Measurements from ENCODE around the gene VPS51.

DNA sequence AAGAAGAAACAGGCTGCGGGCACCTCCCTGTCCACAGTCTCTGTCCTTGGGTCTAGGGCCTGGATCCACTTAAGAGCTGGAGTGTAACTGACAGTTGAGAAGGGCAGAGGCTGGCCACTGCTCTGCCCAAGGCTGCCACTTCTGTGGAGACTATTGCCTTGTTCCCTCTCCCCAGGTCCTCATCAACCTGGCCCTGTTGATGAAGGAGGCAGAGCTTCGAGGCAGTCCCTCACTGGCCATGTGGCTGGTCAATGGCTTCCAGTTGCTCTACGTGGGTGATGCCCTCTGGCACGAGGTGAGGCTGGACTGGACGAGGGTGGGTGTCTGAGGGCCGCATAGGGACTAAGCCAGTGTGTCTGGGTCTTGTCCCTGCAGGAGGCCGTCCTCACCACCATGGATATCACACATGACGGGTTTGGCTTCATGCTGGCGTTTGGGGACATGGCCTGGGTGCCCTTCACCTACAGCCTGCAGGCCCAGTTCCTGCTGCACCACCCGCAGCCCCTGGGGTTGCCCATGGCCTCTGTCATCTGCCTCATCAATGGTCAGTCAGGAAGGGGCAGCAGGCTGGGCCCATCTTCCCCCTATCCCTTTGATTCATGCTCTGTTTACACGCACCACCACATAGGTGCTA, 18.6 kb downstream of the VPS51 start:
- TF ChIP-seq, protein P1, sequence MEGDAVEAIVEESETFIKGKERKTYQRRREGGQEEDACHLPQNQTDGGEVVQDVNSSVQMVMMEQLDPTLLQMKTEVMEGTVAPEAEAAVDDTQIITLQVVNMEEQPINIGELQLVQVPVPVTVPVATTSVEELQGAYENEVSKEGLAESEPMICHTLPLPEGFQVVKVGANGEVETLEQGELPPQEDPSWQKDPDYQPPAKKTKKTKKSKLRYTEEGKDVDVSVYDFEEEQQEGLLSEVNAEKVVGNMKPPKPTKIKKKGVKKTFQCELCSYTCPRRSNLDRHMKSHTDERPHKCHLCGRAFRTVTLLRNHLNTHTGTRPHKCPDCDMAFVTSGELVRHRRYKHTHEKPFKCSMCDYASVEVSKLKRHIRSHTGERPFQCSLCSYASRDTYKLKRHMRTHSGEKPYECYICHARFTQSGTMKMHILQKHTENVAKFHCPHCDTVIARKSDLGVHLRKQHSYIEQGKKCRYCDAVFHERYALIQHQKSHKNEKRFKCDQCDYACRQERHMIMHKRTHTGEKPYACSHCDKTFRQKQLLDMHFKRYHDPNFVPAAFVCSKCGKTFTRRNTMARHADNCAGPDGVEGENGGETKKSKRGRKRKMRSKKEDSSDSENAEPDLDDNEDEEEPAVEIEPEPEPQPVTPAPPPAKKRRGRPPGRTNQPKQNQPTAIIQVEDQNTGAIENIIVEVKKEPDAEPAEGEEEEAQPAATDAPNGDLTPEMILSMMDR (IDR thresholded peaks at IDR 0.05 in 4 of 5, conservative IDR thresholded peaks at IDR 0.05 in 1 of 5): no peak
- no peak for TF ChIP-seq POLR2A (IDR thresholded peaks at IDR 0.05)

Data from gastrocnemius medialis (tissue), 4 donors.